GM10266 (cell line): ENCODE measurements around the gene EEF1B2.
"Not testable (repeated sequence)": the region's sequence is repeated elsewhere in the genome, so short reads cannot be mapped to it uniquely, and the experiment has no call there.

Experiments
- DNase-seq: peaks from one replicate; pipeline ENCODE4 v3.0.0; 2012; ENCODE audit errors: extremely low spot score
- CTCF ChIP-seq: IDR thresholded peaks from 2 replicates; pipeline ENCODE4 v1.5.1; 2012; ENCODE audit warnings: mild to moderate bottlenecking, low read depth; ENCODE audit not compliant: control insufficient read depth, insufficient read depth; ENCODE audit errors: missing control alignments

The EEF1B2 gene

GRCh38 chr2:206159346-206160124 is at the start of gene EEF1B2, which contains the start of gene NDUFS1:
Gene EEF1B2 (plus strand): TSS chr2:206159895. CDS start chr2:206159980, 85 bp downstream.
Gene NDUFS1 (minus strand): TSS chr2:206159444. CDS start chr2:206153678, 5,766 bp downstream.
- DNase-seq: peak; percentile 94
- TF ChIP-seq CTCF: no peak

DNA sequence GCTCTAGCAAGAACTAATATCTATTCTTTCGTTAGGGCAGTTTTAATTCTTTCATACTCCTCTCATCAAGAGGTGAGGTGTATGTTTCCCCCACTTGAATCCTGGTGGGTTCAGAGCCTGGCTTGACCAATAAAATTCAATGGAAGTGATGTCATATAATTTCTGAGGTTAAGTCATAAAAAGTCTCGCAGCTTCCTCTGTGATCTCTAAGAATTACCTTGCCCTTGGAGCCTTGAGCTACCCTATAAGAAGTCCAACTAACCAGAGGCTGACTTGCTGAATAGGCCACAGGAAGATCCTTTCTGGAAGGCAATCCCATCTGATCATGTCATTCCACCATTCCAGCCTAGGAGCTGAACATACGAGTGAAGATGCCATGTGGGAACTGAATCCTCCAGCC is 47.6 kb upstream of the EEF1B2 start:
- no peak for TF ChIP-seq CTCF
- no peak for DNase-seq

- no peak for DNase-seq
- TF ChIP-seq CTCF: no peak
Observed at GRCh38 chr2:206112846-206113547, 46.7 kb upstream of the EEF1B2 start.

DNA sequence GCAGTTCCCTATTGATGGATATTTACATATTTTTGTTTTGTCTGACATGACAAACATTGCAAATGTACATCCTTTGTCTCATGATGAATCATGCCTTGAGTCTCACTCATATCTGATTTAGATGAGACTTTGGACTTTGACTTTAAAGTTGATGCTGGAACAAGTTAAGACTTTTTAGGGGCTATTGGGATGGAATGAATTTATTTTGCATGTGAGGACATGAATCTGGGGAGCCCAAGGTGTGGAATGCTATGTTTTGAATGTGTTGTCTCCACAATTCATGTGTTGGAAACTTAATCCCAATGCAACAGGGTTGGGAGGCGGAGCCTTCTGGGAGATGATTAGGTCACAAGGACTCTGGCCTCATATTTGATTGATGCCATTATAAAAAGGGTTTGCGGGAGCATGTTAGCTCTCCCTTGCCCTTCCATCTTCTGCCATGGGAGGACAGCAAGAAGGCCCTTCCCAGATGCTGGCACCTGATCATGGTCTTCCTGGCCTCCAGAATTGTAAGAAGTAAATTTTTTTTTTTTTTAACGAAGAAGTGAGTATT is 44.6 kb upstream of the EEF1B2 start:
- DNase-seq: no peak
- no peak for TF ChIP-seq CTCF

DNA sequence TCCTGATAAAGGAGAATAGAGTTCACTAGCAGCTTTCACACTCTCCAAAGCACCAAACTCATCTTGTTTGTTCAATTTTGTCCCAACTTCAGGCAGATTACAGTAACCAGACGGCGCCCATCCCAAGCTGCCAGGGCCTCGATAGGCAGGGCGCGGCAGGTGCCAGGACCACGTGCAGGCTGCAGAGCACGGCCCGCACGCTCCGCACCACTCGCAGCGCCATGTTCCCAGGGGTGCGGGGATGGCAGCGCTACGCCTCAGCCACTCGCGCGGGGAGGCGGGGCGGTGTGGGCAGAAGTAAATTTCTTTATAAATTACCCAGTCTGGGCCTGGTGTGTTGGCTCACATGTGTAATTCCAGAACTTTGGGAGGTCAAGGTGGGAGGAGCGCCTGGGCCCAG is 43.4 kb upstream of the EEF1B2 start:
- TF ChIP-seq CTCF: no peak
- no peak for DNase-seq

DNA sequence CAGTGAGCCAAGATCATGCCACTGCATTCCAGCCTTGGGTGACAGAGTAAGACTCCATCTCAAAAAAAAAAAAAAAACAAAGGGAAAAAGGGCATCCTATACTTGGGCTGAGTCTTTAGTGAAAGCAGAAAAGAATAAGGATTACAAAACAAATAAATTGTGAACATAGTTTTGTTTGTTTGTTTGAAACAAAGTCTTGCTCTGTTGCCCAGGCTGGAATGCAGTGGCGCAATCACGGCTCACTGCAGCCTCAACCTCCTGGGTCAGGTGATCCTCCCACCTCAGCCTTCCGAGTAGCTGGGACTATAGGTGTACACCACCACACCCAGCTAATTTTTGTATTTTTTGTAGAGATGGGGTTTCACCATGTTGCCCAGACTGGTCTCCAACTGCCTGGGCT is 37.1 kb upstream of the EEF1B2 start:
- not testable (repeated sequence) for DNase-seq

DNA sequence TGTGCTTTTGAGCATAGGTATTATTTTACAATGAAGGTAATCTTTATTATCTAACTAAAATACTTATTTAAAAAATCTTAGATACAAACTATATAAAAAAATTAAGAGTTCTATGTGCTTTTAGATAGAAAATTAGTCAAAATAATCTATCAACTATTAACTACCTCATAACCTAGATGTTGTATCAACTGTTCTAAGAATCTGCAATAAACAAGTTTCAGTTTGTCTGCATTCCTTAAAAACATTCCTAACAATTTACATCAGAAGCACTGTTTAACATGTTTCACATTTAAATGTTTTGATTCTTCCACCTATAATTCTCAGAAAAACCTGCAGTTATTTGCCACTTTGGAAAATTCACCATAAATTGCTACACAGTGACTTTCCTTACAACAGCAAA is 33.8 kb upstream of the EEF1B2 start:
- DNase-seq: no peak
- no peak for TF ChIP-seq CTCF
